Ishikawa (cell line): ENCODE results near the gene LTA.
A peak's percentile ranks its signal among the peaks of the same experiment; 100 is the strongest.

Source experiments
- CEBPB ChIP-seq: IDR thresholded peaks from 2 replicates; pipeline ENCODE4 v1.6.1; 2012
- CREB1 ChIP-seq: IDR thresholded peaks from 2 replicates; pipeline ENCODE4 v1.6.1; 2012; ENCODE audit warnings: low read depth
- EGR1 ChIP-seq: IDR thresholded peaks from 2 replicates; pipeline ENCODE4 v1.6.1; 2012
- EP300 ChIP-seq: IDR thresholded peaks from 2 replicates; pipeline ENCODE4 v1.6.1; 2012; ENCODE audit warnings: borderline replicate concordance
- FOXM1 ChIP-seq: IDR thresholded peaks from 2 replicates; pipeline ENCODE4 v1.6.1; 2012; ENCODE audit warnings: low read depth, borderline replicate concordance
- MAX ChIP-seq: IDR thresholded peaks from 2 replicates; pipeline ENCODE4 v1.6.1; 2012
- NFIC ChIP-seq: IDR thresholded peaks from 2 replicates; pipeline ENCODE4 v1.6.1; 2012
- RAD21 ChIP-seq: IDR thresholded peaks from 2 replicates; pipeline ENCODE4 v1.6.1; 2012; ENCODE audit warnings: low read depth
- REST ChIP-seq: IDR thresholded peaks from 2 replicates; pipeline ENCODE4 v1.6.1; 2012; ENCODE audit warnings: low read depth, mild to moderate bottlenecking
- TAF1 ChIP-seq: IDR thresholded peaks from 2 replicates; pipeline ENCODE4 v1.6.1; 2012; ENCODE audit warnings: low read depth, mild to moderate bottlenecking
- TCF12 ChIP-seq: IDR thresholded peaks from 2 replicates; pipeline ENCODE4 v1.6.1; 2012; ENCODE audit warnings: low read depth
- TEAD4 ChIP-seq: IDR thresholded peaks from 2 replicates; pipeline ENCODE4 v1.6.1; 2012
- USF1 ChIP-seq: IDR thresholded peaks from 2 replicates; pipeline ENCODE4 v1.6.1; 2012
- YY1 ChIP-seq: IDR thresholded peaks from 2 replicates; pipeline ENCODE4 v1.6.1; 2012; ENCODE audit warnings: low read depth
- ZBTB7A ChIP-seq: IDR thresholded peaks from 2 replicates; pipeline ENCODE4 v1.6.1; 2012; ENCODE audit warnings: low read depth

The LTA gene

GRCh38 chr6:31547727-31548543, 24.2 kb upstream of the LTA start:
- TF ChIP-seq ZBTB7A = no peak
- no peak for TF ChIP-seq TCF12
- TF ChIP-seq REST = no peak
- no peak for TF ChIP-seq RAD21
- TF ChIP-seq TEAD4 = no peak
- no peak for TF ChIP-seq NFIC
- TF ChIP-seq USF1 = no peak
- no peak for TF ChIP-seq CREB1
- TF ChIP-seq TAF1 = no peak
- TF ChIP-seq YY1 = no peak
- no peak for TF ChIP-seq FOXM1
- TF ChIP-seq EGR1 = no peak
- no peak for TF ChIP-seq MAX

GRCh38 chr6:31548544-31548873, 23.6 kb upstream of the LTA start:
- TF ChIP-seq USF1 = no peak
- no peak for TF ChIP-seq CREB1
- no peak for TF ChIP-seq REST
- no peak for TF ChIP-seq TEAD4
- TF ChIP-seq YY1 = no peak
- no peak for TF ChIP-seq TCF12
- TF ChIP-seq EGR1 = no peak
- no peak for TF ChIP-seq CEBPB
- TF ChIP-seq FOXM1 = no peak
- no peak for TF ChIP-seq TAF1
- no peak for TF ChIP-seq RAD21
- no peak for TF ChIP-seq MAX
- TF ChIP-seq ZBTB7A = no peak
- TF ChIP-seq EP300 = no peak
- TF ChIP-seq NFIC = no peak

- TF ChIP-seq RAD21 = peak; percentile 23; the same call in 1 of the 2 replicates
These were observed 20.7 kb upstream of the LTA start for GRCh38 chr6:31551371-31551770.

- TF ChIP-seq EP300 = no peak
- TF ChIP-seq TAF1 = no peak
- TF ChIP-seq RAD21 = no peak
- no peak for TF ChIP-seq NFIC
- TF ChIP-seq MAX = no peak
- TF ChIP-seq USF1 = no peak
- no peak for TF ChIP-seq YY1
- TF ChIP-seq CREB1 = no peak
- no peak for TF ChIP-seq CEBPB
- no peak for TF ChIP-seq FOXM1
- TF ChIP-seq ZBTB7A = no peak
- TF ChIP-seq TCF12 = no peak
- TF ChIP-seq TEAD4 = no peak
These were observed 15.8 kb upstream of the LTA start for GRCh38 chr6:31556307-31556706.

GRCh38 chr6:31557443-31558317, 14.4 kb upstream of the LTA start:
- TF ChIP-seq USF1 (no peak), NFIC (no peak), CREB1 (no peak), TCF12 (no peak), REST (no peak), EP300 (no peak), RAD21 (no peak), YY1 (no peak), FOXM1 (no peak)
